Activated CD4-positive, alpha-beta T cell treated with anti-CD3 and anti-CD28 coated beads, Interleukin-2, amount 50 U/mL, for 16 hours (primary cell): ENCODE results near the gene MMAB.

Experiments used
- DNase-seq: peaks from one replicate; pipeline ENCODE4 v3.0.0-alpha.2; 2020

MMAB gene

DNA sequence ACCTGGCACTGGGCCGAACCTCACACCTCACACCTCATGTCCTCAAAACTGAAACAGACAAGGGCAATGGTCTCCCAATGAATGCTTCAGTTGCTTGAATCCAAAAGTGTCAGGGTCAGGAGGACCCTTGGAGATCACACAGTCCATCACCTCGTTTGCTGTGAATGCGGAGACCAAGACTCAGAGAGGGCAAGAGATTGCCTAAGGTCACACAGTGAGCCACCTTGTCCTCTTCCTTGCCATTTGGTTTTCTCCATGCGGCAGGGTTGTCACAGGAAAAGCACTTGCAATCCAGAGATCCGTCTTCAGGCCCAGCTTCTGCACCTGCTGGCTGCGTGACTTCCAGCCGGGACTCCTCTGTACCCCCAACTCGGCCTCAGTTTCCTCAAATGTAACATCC lies 28.3 kb upstream of the MMAB start:
- DNase-seq, result no peak

DNA sequence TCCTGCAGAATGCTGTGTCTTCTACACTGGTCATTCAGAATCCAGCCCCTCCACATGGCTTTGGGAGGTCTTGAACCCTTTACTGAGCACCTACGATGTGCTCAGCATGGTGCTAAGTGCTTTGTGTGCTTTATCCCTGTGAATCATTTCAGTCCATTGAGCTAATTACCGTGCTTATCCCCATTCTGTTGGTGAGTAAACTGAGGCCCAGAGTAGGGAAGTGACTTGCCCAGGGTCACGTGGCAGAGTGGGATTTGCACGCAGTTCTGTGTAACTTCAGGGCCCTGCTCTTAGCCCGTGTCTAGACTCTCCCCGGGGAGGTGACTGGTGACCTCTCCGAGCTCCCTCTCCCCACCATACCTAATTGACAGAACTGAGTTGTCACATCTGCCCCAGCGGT lies 27.7 kb upstream of the MMAB start:
- no peak for DNase-seq

DNA sequence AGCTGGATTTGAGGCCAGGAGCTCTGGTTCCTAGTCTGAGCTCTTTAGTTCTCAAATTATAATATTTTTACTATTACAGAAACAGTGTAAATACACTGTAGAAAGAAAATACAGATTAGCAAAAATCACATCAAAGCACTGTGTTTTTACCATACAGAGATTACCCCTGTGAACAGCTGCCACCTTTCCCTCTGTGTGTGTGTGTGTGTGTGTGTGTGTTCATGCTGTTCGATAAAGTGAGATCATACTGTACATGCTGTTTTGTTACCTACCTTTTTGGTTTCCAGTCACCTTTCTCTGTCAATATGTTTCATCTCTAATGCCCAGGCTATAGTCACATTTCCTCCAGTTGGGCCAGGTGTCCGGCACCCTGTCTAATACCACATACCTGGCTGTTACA lies 27.2 kb upstream of the MMAB start:
- DNase-seq, result no peak

DNA sequence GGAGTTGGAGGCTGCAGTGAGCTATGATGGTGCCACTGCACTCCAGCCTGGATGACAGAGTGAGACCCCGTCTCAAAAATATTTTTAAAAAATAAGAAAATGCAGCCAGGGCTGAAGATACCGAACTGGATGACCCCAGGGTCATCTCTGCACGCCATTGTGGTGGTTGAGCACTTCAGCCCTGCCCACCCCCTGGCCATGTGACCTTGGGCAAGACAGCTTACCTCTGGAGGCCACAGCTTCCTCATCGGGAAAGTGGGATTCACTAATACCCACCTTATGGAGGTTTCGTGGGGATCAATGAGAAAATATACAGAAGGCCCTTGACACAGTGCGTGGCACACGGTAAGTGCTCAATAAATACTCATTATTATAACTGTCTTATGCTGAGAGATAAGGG lies 25.8 kb upstream of the MMAB start:
- DNase-seq, result no peak

DNA sequence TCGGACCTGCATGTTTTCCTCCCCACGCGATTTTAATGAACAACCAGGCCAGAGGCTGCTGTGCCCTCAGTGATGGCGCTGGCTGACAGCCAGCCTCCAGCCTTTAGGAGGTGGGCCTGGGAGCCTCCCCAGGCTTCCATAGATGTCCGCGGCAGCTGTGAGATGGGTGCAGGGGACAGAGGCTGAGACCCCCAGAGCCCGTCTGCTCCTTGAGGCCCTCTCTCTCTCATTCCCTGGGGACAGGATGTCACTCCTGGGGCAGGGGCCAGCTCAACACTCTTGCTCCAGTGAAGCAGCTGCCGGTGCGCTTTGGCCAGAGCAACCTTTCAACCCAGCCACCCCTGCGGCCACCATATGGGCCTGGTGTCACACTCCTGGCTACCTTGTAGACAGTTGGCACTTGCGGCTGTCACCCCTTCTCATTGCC lies 25.1 kb upstream of the MMAB start:
- DNase-seq, result no peak

DNA sequence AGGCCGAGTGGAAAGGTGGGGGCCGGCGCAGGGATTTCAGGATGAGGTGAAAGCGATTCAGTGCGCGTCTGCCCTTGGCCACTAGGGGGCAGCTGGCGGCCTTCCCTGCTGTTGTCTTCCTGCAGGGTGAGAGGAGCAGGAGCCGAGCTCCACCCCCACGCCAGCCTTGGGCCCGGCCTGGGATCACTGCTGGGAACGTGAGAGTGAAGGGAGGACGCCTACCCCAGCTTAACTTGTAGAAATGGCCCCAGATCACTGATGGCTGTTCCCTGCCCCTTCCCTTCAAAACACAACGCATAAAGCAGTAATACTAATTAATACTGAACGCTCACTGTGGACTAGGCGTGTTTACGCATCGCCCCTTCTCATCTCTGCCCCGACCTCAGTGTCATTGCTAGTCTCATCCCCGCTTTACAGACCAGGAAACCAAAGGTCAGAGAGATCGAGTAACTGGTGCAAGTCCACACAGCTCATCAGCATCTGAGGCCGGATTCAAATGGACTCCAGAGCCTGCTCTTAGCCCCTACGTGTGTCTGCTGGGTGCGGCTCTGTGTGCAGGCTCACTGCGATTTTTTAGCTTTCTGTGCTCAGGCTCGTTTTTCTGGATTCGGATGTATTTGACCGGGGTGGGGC lies 24.6 kb upstream of the MMAB start:
- DNase-seq, result peak; percentile 65

DNA sequence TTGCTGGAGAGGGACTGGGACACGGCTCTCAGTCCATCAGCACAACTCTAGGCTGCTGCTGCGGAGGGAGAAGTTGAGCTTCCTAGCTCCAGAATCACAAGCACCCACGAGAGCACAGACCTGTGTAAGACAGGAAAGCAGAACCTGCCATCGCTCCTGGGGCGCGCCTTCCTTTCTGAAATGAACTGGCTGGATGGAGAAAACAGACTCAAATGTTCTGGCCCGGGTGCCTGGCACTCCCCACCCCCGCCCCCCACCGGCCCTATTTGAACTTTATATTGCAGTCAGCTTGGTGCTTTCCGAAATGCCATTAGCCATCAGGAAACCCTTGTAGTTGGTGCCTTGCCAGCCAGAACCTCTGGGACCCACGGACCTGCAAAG lies 24.1 kb upstream of the MMAB start:
- no peak for DNase-seq

DNA sequence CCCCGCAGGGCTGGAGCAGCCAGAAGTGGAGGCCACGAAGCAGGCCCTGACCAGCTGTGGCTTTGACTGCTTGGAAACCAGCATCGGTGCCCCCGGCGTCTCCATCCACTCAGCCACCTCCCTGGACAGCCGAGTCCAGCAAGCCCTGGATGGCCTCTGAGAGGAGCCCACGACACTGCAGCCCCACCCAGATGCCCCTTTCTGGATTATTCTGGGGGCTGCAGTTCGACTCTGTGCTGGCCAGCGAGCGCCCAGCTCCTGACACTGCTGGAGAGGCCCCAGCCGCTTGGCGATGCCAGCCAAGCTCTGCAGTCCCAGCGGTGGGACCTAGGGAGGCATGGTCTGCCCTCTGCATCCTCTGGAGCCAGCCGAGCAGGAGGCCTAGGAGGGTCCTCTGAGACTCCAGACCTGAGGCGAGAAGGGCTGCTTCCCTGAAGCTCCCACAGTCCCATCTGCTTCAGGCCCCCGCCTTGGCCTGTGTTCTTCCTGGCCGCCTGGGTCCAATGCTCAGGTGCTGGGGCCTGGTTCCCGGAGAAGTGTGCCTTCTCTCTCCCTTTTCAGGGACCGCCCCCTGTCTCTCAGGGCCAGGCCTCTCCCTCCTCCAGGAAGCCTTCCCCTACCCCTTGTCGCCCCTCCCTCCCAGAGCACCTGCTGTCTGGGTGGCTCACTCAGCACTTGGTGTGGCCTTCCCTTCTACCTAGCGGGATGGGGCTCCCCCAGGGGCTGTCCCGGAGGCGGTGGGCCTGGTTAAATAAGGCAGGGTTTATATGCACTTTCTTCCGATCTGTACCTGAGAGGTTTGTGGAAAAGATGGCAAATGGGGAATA lies 23.3 kb upstream of the MMAB start:
- DNase-seq, result no peak

DNA sequence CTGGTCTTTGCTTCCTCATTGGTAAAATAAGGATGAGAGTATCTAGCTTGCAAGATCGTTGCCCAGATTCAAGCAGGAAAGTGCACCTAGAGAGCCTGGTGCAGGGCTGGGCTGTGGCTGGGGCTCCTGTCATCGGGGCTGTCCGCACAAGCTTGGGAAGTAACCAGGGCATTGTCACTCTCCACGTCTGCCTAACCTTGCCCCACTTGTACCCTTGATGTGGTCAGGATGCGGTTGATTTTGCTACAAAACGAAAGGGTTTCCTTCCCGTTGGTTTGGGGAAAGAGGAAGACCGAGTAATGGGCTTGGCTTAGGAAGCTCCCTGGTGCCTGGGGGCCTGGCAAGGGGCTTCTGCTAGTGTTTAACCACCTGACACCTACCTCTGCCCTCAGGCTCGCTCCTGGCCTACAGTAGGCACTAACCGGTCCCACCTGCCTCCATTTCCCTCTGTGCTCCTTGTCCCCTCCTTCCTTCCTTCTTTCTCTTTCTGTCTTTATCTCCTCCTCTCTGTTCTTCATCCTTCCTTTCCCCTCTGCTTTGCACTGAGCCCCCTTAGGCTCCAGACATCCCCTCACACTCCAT lies 22.1 kb upstream of the MMAB start:
- peak; percentile 52 for DNase-seq

DNA sequence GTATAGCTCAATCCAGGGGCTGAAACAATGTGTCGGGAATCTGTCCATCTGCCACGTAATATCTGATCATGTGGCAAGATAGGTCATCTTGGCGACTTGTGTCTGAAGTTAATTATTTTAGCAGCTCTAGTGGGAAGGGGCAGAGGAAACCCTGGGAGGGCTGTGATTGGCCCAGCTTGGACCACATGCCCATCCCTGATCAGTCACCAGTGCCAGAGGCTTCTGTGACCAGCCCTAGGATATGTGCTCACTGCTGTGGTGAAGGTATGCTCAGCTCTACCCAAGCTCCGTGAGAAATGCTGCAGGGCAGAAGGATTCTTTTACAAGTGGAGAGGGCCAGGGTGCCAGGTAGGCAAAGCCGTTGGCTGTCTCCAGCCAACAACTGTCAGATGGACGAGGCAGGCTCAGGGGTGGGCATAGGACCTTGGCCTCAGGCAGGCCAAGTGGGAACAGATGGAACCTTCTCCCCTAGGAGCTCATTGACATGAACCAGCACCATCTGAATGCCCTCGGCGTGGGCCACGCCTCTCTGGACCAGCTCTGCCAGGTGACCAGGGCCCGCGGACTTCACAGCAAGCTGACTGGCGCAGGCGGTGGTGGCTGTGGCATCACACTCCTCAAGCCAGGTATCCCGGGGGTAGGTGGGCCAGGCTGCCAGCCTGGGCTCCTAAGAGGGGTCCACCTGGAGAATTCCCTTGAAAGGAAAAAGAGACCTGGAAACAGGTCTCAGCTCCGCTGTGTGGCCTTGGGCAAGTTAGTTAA lies 21.4 kb upstream of the MMAB start:
- no peak for DNase-seq

DNA sequence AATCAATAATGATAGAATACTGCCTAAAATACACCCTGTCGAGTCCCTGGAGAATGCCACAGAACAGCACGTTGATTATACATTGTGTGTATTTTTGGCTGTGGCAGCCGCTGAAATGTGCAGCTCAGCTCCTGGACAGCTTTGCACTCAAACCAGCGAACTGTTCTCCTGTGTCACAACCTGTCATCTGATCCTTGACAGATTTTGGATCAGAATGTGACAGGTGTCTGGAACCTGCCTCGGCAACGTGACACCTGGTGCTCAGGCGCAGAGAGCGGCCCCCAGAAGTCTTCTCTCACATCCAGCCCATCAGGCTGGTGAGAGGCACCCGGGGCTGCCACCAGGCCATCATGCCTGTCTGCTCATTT lies 19.6 kb upstream of the MMAB start:
- DNase-seq, result no peak

DNA sequence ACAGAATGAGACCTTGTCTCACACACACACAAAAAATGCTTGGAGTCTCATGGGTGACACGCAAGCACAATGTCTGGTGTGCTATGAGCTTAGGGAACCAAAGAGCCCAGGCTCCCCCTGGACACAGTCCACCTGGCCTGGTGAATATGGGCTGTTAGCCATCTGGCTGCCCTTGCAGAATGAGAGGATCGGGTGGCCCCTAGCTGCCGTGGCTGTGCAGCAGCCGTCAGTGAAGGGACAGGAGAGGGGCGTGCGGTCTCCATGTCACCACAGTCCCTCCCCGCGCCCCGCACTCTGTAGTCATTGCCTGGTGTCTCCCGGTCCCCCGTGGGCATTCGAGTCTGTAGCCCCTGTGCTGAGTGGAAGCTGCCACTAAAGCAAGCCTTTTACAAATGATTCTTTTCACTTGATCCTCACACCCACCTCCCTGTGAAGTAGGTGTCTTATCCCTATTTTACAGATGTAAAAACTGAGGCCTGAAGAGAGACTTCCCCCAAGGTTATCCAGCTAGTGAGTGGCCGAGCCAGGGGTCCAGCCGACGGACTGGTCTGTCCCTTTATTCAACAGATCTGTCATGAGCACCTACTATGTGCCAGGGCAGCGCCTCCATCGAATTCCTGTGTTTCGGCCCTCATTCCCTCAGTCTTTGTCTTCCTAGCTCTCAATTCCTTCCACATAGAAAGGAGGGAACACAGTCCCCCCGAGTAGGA lies 19.0 kb upstream of the MMAB start:
- no peak for DNase-seq

DNA sequence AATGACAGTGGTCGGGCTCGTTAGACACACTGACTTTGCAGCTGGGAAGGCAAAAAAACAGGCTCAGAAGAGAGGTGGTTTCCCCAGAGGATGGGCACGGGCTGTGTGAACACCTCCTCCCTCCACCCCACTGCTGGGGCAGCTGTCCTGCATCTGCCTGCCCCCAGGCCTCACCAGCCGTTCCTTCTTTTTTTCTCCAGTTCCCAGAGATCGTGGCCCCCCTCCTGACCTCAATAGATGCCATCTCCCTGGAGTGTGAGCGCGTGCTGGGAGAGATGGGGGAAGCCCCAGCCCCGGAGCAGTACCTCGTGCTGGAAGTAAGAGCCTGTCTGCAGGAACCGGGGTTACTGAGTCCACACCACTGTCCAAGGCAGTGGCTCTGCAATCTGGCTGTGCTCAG lies 17.7 kb upstream of the MMAB start:
- no peak for DNase-seq

DNA sequence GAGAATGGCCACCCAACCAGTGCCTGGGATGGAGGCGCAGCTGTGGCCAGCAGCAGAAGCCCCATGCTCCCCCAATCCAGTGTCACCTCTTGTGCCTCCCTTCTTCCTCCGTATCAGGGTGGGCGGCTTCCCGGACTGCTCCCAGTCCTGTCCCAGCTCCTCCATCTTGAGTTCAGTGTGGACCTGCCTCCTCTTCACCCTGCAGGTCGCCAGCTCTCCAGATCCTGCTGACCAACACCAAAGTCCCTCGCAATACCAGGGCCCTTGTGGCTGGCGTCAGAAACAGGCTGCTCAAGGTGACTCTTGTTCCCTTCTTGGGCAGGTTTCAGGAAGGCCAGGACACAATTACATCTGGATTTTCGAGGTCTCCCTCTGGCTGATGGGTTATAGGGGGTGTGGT lies 17.3 kb upstream of the MMAB start:
- no peak for DNase-seq

DNA sequence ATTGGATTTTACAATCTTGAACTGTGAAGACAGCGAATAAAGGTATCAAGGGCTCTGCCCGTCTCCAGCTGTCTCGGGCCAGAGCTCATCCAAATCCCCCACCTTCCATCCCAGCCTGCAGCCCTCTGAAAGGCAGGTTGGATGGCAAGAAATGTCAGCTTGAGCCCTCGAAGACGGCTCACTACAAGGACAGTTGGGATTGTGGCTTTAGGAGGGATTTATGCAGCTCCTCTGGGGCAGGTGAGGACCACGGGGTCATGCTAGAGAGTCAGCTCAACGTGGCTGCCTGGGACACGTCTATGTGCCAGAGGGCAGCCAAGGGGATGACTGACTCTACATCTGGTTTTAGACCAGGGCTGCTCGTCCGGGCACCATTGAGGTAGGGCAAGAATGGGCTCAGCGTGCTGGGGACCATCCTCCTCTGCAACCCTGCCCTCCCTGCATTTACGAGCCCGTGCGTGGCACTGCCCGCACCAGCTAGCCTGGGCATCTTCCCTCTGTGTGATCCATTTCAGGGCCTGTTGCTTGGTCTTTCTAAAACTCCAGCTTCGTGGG lies 16.5 kb upstream of the MMAB start:
- DNase-seq, result no peak

DNA sequence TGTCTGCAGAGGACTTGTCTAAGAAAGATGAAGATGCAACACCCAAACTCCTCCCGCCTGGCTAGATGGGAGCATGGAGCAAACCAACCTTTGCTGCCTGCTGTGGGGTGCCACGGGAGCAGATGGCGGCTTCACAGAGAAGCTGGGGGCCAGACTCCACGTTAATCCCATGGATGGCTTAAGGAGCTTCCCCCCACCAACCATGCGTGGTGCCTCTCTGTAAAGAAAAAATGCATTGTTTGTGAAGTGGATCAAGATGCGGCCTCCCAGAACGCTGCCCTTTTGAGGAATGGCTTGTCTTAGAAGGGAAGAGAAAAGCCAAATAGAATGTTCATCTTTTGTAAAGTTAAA lies 15.9 kb upstream of the MMAB start:
- DNase-seq, result no peak

DNA sequence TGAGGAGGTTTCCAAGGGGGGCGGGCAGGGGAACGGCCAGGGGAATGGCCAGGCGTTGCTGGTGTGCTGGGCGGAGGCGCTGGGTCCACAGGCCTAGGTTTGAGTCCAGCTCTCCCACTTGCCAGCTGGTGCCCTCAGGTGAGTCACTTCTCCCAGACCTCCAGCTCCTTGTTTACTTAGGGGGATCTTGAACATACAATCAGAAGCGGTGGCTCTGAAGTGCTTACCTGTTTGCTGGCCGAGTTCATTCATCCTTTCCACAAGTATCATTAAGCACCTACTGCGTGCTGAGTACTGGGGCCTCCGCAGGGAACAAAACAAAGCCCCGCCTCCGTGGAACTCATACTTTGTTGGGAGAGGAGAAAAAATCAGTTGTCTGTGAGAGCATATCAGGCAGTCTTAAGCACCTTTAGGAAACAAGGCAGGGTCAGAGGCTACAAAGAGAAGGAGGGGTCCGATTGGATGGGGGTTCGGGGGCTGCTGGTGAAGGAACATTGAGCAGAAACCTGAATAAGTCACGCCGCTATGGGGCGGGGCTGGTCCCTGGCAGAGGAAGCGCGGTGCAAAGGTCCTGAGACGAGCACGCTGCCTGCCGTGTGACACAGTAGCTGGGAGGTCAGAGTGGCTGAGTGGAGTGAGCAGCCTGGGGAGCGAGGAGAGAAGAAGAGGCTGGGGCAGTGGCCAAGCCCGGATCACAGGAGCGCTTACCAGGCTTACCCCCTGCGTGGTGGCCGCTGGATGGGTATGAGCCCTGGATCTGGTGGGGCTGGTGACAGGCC lies 15.3 kb upstream of the MMAB start:
- no peak for DNase-seq

DNA sequence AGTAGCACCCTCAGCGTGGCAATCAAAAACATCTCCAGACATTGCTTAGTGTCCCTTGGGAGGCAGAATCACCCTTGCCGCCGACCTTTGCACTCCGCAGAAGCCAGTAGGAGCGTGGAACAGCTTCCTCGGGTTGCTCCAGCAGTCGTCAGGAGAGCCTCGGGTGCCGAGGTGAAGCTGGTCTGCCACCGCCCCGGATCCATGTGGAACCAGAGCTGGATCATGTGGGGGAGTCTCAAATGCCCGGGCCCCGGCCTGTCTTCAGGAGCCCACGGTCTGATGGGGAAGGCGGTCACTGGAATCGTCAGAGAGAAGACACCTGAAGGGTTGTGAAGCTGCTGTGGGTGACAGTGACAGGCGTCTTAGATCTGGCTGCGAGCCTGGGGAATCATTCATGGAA lies 14.6 kb upstream of the MMAB start:
- no peak for DNase-seq

DNA sequence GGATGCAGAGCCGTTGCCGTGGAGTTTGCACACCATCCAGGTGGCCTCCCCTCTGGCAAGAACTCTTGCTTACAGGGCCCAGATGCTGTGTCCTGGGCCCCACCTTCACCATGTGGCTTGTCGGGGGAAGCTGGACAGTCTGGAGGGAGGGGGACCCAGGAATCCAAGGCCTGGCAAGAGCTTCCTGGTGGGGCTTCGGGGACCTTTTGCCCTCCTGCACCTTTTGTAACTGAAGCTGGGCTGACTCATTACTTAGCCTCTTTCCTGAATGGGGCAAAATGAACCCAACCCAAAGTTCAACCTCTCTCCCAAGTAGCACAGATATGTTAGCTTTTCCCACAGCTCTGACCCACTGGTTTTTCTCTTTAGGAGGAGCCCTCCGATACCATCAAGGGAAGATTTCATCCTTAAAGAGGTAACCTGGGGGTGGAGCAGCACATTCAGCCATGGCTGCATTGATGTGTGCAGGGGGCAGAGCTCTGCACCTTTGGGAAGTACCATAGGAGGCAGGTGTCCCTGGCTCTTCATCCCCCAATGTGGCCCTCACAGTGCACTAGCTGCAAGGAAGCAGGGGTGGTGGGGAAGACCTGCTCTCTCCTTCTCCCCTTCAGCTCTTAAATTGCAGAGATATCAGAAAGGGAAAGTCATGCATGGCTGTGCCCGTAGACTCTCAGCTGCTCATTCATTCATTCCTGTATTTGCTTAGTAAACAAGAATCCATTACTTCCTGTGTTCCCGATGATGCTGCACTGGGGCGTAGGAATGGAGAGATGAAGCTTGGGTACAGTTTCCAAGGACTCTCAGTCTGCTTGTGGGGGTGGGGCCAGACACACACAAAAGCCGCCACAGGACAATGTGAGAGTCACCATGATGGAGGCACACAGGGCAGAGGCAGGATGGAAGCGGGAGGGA lies 13.3 kb upstream of the MMAB start:
- no peak for DNase-seq

DNA sequence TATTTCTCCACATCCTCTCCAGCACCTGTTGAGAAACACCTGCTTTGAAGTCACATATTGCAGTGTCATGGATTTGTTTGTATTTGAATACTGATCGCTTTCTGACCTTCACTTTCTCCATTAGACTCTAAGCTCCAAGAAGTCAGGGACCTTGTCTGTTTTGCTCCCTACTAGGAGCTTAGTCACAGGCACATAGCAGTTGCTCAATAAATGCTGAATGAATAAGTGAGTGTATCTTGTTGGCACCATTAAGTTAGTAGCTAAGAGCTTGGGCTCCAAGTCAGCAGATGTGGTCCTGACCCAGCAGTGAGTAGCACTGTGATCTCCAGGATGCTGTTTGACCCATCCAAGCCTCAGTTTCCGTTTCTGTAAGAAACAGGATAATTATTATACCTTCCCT lies 10.4 kb upstream of the MMAB start:
- DNase-seq, result no peak

DNA sequence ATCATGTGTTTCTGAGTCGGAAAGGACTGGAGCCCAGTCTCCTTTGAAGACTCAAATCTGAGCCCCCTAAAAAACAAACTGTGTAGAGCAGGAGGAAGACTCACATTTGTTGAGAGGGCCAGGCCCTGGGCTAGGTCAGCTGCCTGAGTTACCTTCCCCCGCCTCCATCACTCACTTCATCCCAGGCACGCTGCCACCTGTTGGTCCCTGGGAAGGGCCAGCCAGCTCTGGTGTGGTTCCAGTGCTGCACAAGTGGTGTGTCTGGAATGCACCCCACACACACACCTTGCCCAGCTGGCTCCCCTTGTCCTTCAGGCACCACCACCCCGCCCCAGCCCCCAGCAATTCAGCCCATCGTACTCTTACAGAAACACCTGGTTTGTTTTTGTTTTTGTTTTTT lies 9.3 kb upstream of the MMAB start:
- DNase-seq, result no peak
